KMS-11 (cell line): ENCODE measurements around the gene TMEM129.

ENCODE experiments used
- H2AFZ ChIP-seq: fragments of 200-600 bp; sonication (generic); 2 replicates; pipeline ENCODE4 v1.6.1; 2016; ENCODE audit warnings: antibody characterized with exemption, mixed run types, low read depth
- H3K27ac ChIP-seq: fragments of 200-600 bp; sonication (generic); 2 replicates; pipeline ENCODE4 v1.6.1; 2016; ENCODE audit warnings: mild to moderate bottlenecking, mixed run types
- H3K27me3 ChIP-seq: fragments of 200-600 bp; sonication (generic); 2 replicates; pipeline ENCODE4 v1.6.1; 2017; ENCODE audit warnings: mild to moderate bottlenecking, low read depth, mixed run types, moderate library complexity; ENCODE audit not compliant: insufficient read depth
- H3K36me3 ChIP-seq: fragments of 200-600 bp; sonication (generic); 2 replicates; pipeline ENCODE4 v1.6.1; 2017; ENCODE audit warnings: mild to moderate bottlenecking, mixed run types; ENCODE audit not compliant: insufficient read depth
- H3K4me1 ChIP-seq: fragments of 200-600 bp; sonication (generic); 2 replicates; pipeline ENCODE4 v1.6.1; 2016; ENCODE audit warnings: mild to moderate bottlenecking, low read depth, mixed run types; ENCODE audit not compliant: poor library complexity, severe bottlenecking
- H3K4me2 ChIP-seq: fragments of 200-600 bp; sonication (generic); 2 replicates; pipeline ENCODE4 v1.7.0; 2016; ENCODE audit warnings: mild to moderate bottlenecking, mixed run types
- H3K4me3 ChIP-seq: fragments of 200-600 bp; sonication (generic); IDR thresholded peaks from 2 replicates; pipeline ENCODE4 v1.6.1; 2017; ENCODE audit warnings: low read depth, low read length, mixed read lengths; ENCODE audit not compliant: insufficient read depth
- H3K79me2 ChIP-seq: fragments of 200-600 bp; sonication (generic); 2 replicates; pipeline ENCODE4 v1.6.1; 2016; ENCODE audit warnings: low read depth, mixed run types; ENCODE audit not compliant: insufficient read depth
- H3K9ac ChIP-seq: fragments of 200-600 bp; sonication (generic); 2 replicates; pipeline ENCODE4 v1.6.1; 2016; ENCODE audit warnings: mild to moderate bottlenecking, mixed run types
- H4K20me1 ChIP-seq: fragments of 200-600 bp; sonication (generic); 2 replicates; pipeline ENCODE4 v1.6.1; 2016; ENCODE audit warnings: mild to moderate bottlenecking, mixed run types; ENCODE audit not compliant: insufficient read depth
- CTCF ChIP-seq: fragments of 200-600 bp; sonication (generic); conservative IDR thresholded peaks from 2 replicates; pipeline ENCODE4 v1.6.1; 2017; ENCODE audit warnings: low read depth, mild to moderate bottlenecking, antibody characterized with exemption, low read length, moderate library complexity, mixed read lengths

Gene TMEM129

DNA sequence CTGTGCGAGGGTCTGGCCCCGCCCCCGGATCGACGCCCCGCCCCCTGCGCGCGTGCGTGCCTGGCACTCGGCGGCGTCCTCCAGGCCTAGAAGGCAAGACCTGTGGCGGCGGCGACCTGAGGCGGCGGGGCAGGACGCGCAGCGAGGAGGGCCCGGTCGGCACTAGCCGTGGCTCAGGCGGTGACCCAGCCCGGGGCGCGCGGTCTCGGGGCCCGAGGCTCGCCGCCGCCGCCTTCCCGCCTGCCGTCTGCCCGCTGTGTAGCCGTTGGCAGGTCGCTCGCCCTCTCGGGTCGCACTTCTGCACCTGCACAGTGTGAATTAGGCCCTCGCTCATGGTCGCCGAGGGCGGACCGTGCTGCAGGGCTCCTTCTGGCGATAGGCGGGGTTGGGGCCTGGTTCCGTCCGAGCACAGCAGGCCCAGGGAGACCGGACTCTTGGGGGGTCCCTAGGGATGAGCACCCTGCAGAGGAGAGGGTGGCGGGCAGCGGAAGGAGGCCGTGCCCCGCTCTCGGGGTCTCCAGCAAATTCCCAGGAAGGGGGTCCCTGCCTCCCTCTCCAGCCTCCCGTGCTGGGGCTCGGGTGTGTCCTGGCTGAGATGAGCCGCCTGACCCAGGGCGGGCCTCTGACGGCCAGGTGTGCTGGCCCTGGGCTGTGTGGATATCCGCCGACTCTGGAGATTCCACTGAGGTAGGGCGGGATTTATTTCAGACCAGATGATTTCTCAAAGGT lies 36.5 kb downstream of the TMEM129 start:
- Histone ChIP-seq H3K4me1 (no peaks in the 10 kb centered on the region), H3K36me3 (no peaks in the 10 kb centered on the region), H3K4me3 (no peak overlapping the region), H2AFZ (no peak overlapping the region), H3K9ac (no peak overlapping the region), H3K27ac (no peak overlapping the region), H3K27me3 (no peaks in the 10 kb centered on the region), H3K4me2 (no peak overlapping the region), H4K20me1 (no peaks in the 10 kb centered on the region), H3K79me2 (no peaks in the 10 kb centered on the region)
- no peak for TF ChIP-seq CTCF

- Histone ChIP-seq H3K36me3 (no peaks in the 10 kb centered on the region), H2AFZ (peak within 1 kb of the TSS; percentile 10; the same call in 1 of the 2 replicates), H3K79me2 (no peaks in the 10 kb centered on the region), H3K4me3 (no peak within 1 kb of the TSS), H3K9ac (no peak within 1 kb of the TSS), H3K4me1 (no peaks in the 10 kb centered on the region), H3K27me3 (no peaks in the 10 kb centered on the region), H3K27ac (no peak within 1 kb of the TSS), H3K4me2 (no peak within 1 kb of the TSS), H4K20me1 (no peaks in the 10 kb centered on the region)
- TF ChIP-seq CTCF, result no peak
Measured at GRCh38 chr4:1683736-1684505, 37.2 kb downstream of the TMEM129 start, which contains the start of gene FAM53A. Gene FAM53A, minus strand, starts transcription at chr4:1684313. Its CDS starts 15,572 bp downstream, at chr4:1668741.

- H3K27me3 ChIP-seq, result no peaks in the 10 kb centered on the region
- no peaks in the 10 kb centered on the region for H3K79me2 ChIP-seq
- no peak overlapping the region for H3K4me3 ChIP-seq
- H3K4me2 ChIP-seq, result no peak overlapping the region
- TF ChIP-seq CTCF, result no peak
- no peak overlapping the region for H3K9ac ChIP-seq
- H4K20me1 ChIP-seq, result no peaks in the 10 kb centered on the region
- no peaks in the 10 kb centered on the region for H3K36me3 ChIP-seq
- no peak overlapping the region for H3K27ac ChIP-seq
- no peaks in the 10 kb centered on the region for H3K4me1 ChIP-seq
- 0 out of 2 replicates have a peak overlapping the region, but pooled peaks have one; percentile 10 for H2AFZ ChIP-seq
Measured at GRCh38 chr4:1683261-1683735, 37.8 kb downstream of the TMEM129 start.

DNA sequence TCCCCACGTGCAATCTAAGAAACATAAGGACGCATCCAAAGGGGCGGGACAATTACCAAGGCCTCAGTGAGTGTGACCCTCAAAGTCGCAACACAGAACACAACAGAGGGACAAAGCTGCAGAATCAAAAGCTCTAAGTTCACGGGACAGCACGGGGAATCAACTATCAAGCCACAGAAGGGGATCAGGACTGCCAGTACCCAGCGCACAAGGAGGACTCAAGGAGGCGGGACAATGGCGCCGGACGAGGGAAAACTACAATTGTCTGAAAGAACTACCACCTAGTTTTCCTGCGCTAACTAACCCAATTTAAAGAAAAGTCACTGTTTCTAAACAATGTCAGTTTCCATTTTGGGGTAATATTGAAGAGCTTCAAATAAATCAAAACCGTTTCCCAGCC lies 38.3 kb downstream of the TMEM129 start:
- no peaks in the 10 kb centered on the region for H4K20me1 ChIP-seq
- H3K27me3 ChIP-seq, result no peaks in the 10 kb centered on the region; the same call in 1 of the 2 replicates
- no peaks in the 10 kb centered on the region for H3K36me3 ChIP-seq
- no peak overlapping the region for H3K27ac ChIP-seq
- H3K4me3 ChIP-seq, result no peak overlapping the region
- H3K79me2 ChIP-seq, result no peaks in the 10 kb centered on the region
- H3K4me2 ChIP-seq, result no peak overlapping the region
- no peak for TF ChIP-seq CTCF
- no peak overlapping the region for H2AFZ ChIP-seq
- H3K9ac ChIP-seq, result no peak overlapping the region
- H3K4me1 ChIP-seq, result no peaks in the 10 kb centered on the region
